NCI-H1436 treated with DMSO at 0.1 percent for 48 hours (cell line): ENCODE results near the gene UBR3.

Source experiments
- DNase-seq: peaks from one replicate; lab custom pipeline; 2025; lab: John Stamatoyannopoulos, UW

Gene UBR3

GRCh38 chr2:170047331-170048065 lies 220.2 kb downstream of the UBR3 start:
- no peak for DNase-seq

GRCh38 chr2:170052151-170052550 lies 224.9 kb downstream of the UBR3 start:
- no peak for DNase-seq

- DNase-seq, result no peak
These were observed 227.7 kb downstream of the UBR3 start for GRCh38 chr2:170054997-170055396.

- no peak for DNase-seq
These were observed 229.6 kb downstream of the UBR3 start for GRCh38 chr2:170056900-170057299.

- no peak for DNase-seq
These were observed 236.4 kb downstream of the UBR3 start for GRCh38 chr2:170063456-170064235.

- DNase-seq, result no peak
These were observed 243.5 kb downstream of the UBR3 start for GRCh38 chr2:170070778-170071177.

- no peak for DNase-seq
These were observed 246.0 kb downstream of the UBR3 start for GRCh38 chr2:170073288-170073687.

GRCh38 chr2:170076189-170076588 lies 248.9 kb downstream of the UBR3 start:
- no peak for DNase-seq

- DNase-seq, result no peak
These were observed 250.7 kb downstream of the UBR3 start for GRCh38 chr2:170077830-170078569.

- no peak for DNase-seq
These were observed 257.7 kb downstream of the UBR3 start for GRCh38 chr2:170084820-170085491.

- no peak for DNase-seq
These were observed 258.9 kb downstream of the UBR3 start for GRCh38 chr2:170086117-170086688.

GRCh38 chr2:170086751-170087412 lies 259.6 kb downstream of the UBR3 start:
- no peak for DNase-seq

GRCh38 chr2:170087413-170087793 lies 260.1 kb downstream of the UBR3 start:
- no peak for DNase-seq

- DNase-seq, result no peak
These were observed 261.5 kb downstream of the UBR3 start for GRCh38 chr2:170088776-170089175.

- no peak for DNase-seq
These were observed 263.0 kb downstream of the UBR3 start for GRCh38 chr2:170090229-170090628.

GRCh38 chr2:170091436-170091835 lies 264.2 kb downstream of the UBR3 start:
- no peak for DNase-seq

GRCh38 chr2:170092436-170093060 lies 265.3 kb downstream of the UBR3 start:
- DNase-seq, result no peak

GRCh38 chr2:170095380-170095779 lies 268.1 kb downstream of the UBR3 start:
- no peak for DNase-seq

- no peak for DNase-seq
These were observed 271.5 kb downstream of the UBR3 start for GRCh38 chr2:170098626-170099312.

GRCh38 chr2:170101789-170102188 lies 274.5 kb downstream of the UBR3 start:
- DNase-seq, result no peak
